Mesendoderm (in vitro differentiated cells): ENCODE data around the gene PCBP4.
A peak's percentile ranks its signal among the peaks of the same experiment; 100 is the strongest.
"Not testable (repeated sequence)": the region's sequence is repeated elsewhere in the genome, so short reads cannot be mapped to it uniquely, and the experiment has no call there.

Experiments used
- DNase-seq: peaks from one replicate; pipeline ENCODE4 v3.0.0; 2013
- H2AK5ac ChIP-seq: 2 replicates; pipeline ENCODE4 v1.6.1; 2013; ENCODE audit warnings: low read length, inconsistent platforms
- H2BK120ac ChIP-seq: 2 replicates; pipeline ENCODE4 v1.6.1; 2013; ENCODE audit warnings: low read depth, mild to moderate bottlenecking, low read length, moderate library complexity, mixed read lengths
- H2BK15ac ChIP-seq: replicated peaks from 2 replicates; pipeline ENCODE4 v1.6.1; 2013; ENCODE audit warnings: low read depth, mild to moderate bottlenecking, moderate library complexity
- H2BK5ac ChIP-seq: 2 replicates; pipeline ENCODE4 v1.6.1; 2013; ENCODE audit warnings: low read length, inconsistent platforms
- H3K18ac ChIP-seq: 2 replicates; pipeline ENCODE4 v1.6.1; 2013; ENCODE audit warnings: mild to moderate bottlenecking, low read length, mixed read lengths
- H3K23ac ChIP-seq: one replicate; pipeline ENCODE4 v1.6.1; 2013; ENCODE audit warnings: low read length
- H3K27ac ChIP-seq: 2 replicates; pipeline ENCODE4 v1.5.1; 2013; ENCODE audit warnings: low read depth, mild to moderate bottlenecking, inconsistent platforms, low read length, moderate library complexity
- H3K27me3 ChIP-seq: 2 replicates; pipeline ENCODE4 v1.6.1; 2013; ENCODE audit warnings: low read length, control low read depth, mild to moderate bottlenecking, inconsistent platforms; ENCODE audit not compliant: insufficient read depth, poor library complexity
- H3K36me3 ChIP-seq: 2 replicates; pipeline ENCODE4 v1.6.1; 2013; ENCODE audit warnings: low read length, inconsistent platforms; ENCODE audit not compliant: control insufficient read depth, insufficient read depth
- H3K4ac ChIP-seq: one replicate; pipeline ENCODE4 v1.6.1; 2013; ENCODE audit warnings: low read depth, mild to moderate bottlenecking, low read length, moderate library complexity
- H3K4me1 ChIP-seq: 2 replicates; pipeline ENCODE4 v1.6.1; 2013; ENCODE audit warnings: low read depth, low read length, inconsistent platforms; ENCODE audit not compliant: control insufficient read depth
- H3K4me2 ChIP-seq: 2 replicates; pipeline ENCODE4 v1.6.1; 2013; ENCODE audit warnings: low read length
- H3K4me3 ChIP-seq: 2 replicates; pipeline ENCODE4 v1.5.1; 2013; ENCODE audit warnings: mild to moderate bottlenecking, low read length
- H3K56ac ChIP-seq: one replicate; pipeline ENCODE4 v1.6.1; 2013; ENCODE audit warnings: low read length
- H3K79me1 ChIP-seq: 2 replicates; pipeline ENCODE4 v1.6.1; 2013; ENCODE audit warnings: low read length, inconsistent platforms
- H3K79me2 ChIP-seq: 2 replicates; pipeline ENCODE4 v1.6.1; 2013; ENCODE audit warnings: mild to moderate bottlenecking, low read length; ENCODE audit not compliant: control insufficient read depth, insufficient read depth
- H3K9ac ChIP-seq: 2 replicates; pipeline ENCODE4 v1.6.1; 2013; ENCODE audit warnings: low read length, inconsistent platforms
- H4K5ac ChIP-seq: one replicate; pipeline ENCODE4 v1.6.1; 2013; ENCODE audit warnings: low read length
- H4K8ac ChIP-seq: one replicate; pipeline ENCODE4 v1.6.1; 2013; ENCODE audit warnings: low read depth, mild to moderate bottlenecking, control low read depth, low read length, moderate library complexity
- WGBS: extraction: QIAGEN DNeasy Blood & Tissue Kit; methylation state at CpG from one replicate; pipeline ENCODE4 v1.1.7; 2013; ENCODE audit warnings: low lambda C conversion rate, missing lambda C conversion rate; ENCODE audit not compliant: insufficient coverage; ENCODE audit errors: extremely low coverage; 5-methylcytosine and 5-hydroxymethylcytosine counted together

The PCBP4 gene

DNA sequence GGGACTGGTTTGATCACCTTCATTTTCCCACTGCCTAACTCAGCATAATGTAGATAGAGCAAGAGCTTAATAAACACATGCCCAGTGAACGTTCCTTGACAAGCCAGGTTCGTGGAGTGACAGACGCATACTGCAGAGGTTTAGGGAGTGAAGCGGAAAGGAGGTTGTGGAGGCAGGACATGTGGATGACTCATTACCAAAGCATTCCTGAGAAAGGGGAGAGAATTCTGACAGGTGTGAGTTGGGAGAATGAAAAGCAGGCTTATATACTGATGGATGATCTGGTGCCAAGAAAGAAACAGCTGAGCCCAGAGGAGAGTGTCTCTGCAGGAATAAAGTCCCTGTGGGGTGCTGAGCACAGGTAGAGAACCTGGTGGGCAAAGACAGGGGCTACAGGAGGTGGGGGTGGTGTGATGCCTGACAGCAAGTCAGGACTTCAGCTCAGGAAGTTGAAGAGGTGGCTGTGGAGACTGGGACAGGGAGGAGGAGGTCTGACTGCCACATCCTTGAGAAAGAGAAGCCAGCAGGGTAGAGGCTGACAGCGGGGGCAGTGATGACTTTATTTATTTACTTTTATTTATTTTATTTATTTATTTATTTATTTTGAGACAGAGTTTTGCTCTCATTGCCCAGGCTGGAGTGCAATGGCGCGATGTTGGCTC is 30.8 kb upstream of the PCBP4 start:
- H3K27ac ChIP-seq: peak overlapping the region; percentile 45
- H3K4ac ChIP-seq: no peak overlapping the region
- no CpG with 5 or more reads among the region's 7 CpGs for WGBS
- H3K79me2 ChIP-seq: peaks cover 19% of the 10 kb centered on the region
- H3K79me1 ChIP-seq: peaks cover 14% of the 10 kb centered on the region
- H2AK5ac ChIP-seq: no peak overlapping the region
- H3K4me2 ChIP-seq: no peak overlapping the region
- no peaks in the 10 kb centered on the region for H3K27me3 ChIP-seq
- no peak overlapping the region for H2BK15ac ChIP-seq
- no peak overlapping the region for H3K18ac ChIP-seq
- no peak overlapping the region for H2BK5ac ChIP-seq
- H3K9ac ChIP-seq: no peak overlapping the region
- H3K56ac ChIP-seq: no peak overlapping the region
- H3K23ac ChIP-seq: no peak overlapping the region
- DNase-seq: peak; percentile 89
- no peak overlapping the region for H4K8ac ChIP-seq
- no peak overlapping the region for H3K4me3 ChIP-seq
- H3K36me3 ChIP-seq: peaks cover 11% of the 10 kb centered on the region
- no peak overlapping the region for H2BK120ac ChIP-seq
- no peak overlapping the region for H4K5ac ChIP-seq
- peaks cover 10% of the 10 kb centered on the region for H3K4me1 ChIP-seq

DNA sequence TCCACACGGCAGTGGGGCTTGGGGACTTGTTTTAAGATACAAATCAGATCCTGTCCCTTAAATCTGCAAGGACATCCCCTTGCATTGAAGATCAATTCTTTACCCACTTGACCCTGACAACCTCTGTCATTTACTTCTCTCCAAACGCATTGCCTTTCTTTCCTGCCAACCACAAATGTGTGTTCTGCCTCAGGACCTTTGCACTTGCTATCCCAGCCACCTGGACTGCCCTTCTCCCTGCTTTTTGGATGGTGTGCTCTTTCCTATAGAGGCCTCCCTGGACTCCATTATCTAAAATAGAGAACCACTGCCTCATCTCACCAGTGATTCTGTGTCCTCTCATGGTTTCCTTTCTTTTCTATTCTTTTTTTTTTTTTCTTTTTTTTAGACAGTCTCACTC is 29.9 kb upstream of the PCBP4 start:
- no peak overlapping the region for H3K27ac ChIP-seq
- DNase-seq: no peak
- WGBS: no CpG with 5 or more reads among the region's 2 CpGs

DNA sequence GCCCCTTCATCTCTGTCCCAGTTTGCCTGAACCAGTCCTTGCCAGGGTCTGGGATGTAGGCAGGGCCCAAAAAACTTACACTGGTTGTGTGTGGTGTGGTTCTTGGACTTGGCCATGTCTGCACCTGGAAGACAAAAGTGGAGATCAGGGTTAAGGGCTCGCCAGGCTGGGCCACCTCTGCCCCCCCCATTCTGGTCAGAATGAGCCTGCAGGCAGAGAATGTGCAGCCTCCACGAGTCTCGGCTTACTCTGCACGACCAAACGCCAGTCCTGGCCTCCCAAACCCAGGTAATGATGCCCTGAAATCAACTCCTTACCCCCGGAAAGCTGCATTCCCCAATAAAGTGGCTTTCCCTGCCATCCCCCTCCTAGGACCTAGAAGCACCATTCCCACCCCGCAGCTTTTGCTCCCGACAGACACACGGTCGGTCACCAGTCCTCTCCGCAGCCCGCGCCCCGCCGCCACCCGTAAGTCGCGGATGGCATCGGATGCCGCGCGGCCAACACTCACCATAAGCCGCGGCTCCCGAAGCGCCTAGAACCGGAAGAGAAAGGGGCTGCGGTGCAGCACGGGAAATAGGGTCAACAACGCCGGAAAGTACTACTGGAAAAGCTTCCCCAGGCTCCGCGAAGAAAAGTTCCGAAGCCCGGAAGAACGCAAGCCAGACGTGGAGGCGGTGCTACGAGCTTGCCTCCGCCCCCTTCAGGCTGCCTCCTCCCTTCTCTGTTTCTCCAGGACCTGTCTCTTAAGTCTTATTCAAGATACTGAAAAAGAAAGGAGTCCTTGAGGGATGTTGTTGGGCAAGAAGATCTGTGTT is 28.3 kb upstream of the PCBP4 start, which contains the start of gene RPL29:
Gene RPL29 (minus strand): TSS at position 550 of the 818 bp plus-strand sequence. CDS start 434 bp downstream, at position 116.
- Histone ChIP-seq H3K27ac (peak within 1 kb of the TSS; percentile 34), H3K79me1 (peaks cover 18% of the 10 kb centered on the region), H3K79me2 (peaks cover 19% of the 10 kb centered on the region), H3K27me3 (no peaks in the 10 kb centered on the region), H2AK5ac (peak within 1 kb of the TSS; percentile 95), H3K18ac (peak within 1 kb of the TSS; percentile 76), H4K5ac (peak within 1 kb of the TSS; percentile 96), H3K4ac (peak within 1 kb of the TSS; percentile 73), H3K36me3 (peaks cover 20% of the 10 kb centered on the region), H4K8ac (no peak within 1 kb of the TSS), H3K4me1 (peaks cover 12% of the 10 kb centered on the region), H3K56ac (peak within 1 kb of the TSS; percentile 98), H2BK15ac (no peak within 1 kb of the TSS), H2BK120ac (no peak within 1 kb of the TSS), H3K9ac (peak within 1 kb of the TSS; percentile 99), H3K4me2 (peak within 1 kb of the TSS; percentile 87), H3K4me3 (peak within 1 kb of the TSS; percentile 99), H2BK5ac (peak within 1 kb of the TSS; percentile 92), H3K23ac (peak within 1 kb of the TSS; percentile 100)
- WGBS: no CpG with 5 or more reads among the region's 40 CpGs
- DNase-seq: peak; percentile 97

More for the DNA sequence above, 29.9 kb upstream of the PCBP4 start:
- Histone ChIP-seq H2BK15ac (no peak overlapping the region), H3K4ac (no peak overlapping the region), H3K56ac (no peak overlapping the region), H3K79me1 (peaks cover 17% of the 10 kb centered on the region), H3K79me2 (peaks cover 19% of the 10 kb centered on the region), H3K23ac (no peak overlapping the region), H2AK5ac (no peak overlapping the region), H3K9ac (no peak overlapping the region), H3K4me1 (peaks cover 12% of the 10 kb centered on the region), H3K27me3 (no peaks in the 10 kb centered on the region), H3K18ac (no peak overlapping the region), H3K36me3 (peaks cover 17% of the 10 kb centered on the region), H3K4me3 (no peak overlapping the region), H3K4me2 (no peak overlapping the region), H4K8ac (no peak overlapping the region), H2BK5ac (no peak overlapping the region), H2BK120ac (no peak overlapping the region), H4K5ac (no peak overlapping the region)

DNA sequence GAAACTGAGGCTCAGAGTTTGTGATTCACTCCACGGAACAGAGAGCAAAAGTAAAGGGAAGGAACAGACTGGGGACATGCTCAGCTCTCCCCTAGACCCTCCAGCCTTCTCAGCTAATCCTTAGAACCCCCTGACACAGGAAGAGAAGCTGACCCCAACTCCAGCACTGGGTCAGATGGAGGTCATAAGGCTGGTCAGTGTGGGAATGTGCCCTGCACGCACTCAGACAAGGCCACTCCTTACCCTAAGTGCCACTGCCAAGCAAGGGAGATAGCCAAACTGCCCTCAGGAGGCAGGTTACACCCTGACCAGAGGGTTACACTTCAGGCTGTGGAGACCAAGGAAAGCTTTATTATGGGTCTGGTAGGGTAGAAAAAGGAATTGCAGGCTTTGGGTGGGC is 27.3 kb upstream of the PCBP4 start:
- WGBS: no CpG with 5 or more reads among the region's 2 CpGs

DNA sequence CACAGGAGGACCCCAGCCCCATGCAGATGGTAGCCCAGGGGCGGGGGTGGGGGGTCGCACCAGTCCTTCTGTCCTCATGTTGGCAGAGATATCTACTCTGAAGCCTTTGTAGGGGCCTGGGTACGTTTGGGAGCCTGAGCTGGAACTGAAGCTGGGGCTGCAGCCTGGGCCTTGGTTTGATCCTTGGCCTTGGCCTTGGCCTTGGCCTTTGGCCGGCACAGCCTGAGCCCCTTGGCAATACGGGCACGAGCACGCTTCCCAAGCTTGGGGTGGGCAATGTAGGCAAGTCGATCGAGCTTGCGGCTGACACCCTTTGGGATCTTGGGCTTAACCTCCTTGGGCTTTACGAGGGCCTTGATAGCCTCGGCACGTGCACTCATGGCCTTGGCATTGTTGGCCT is 26.4 kb upstream of the PCBP4 start:
- Histone ChIP-seq H3K4me1 (peaks cover 12% of the 10 kb centered on the region), H3K79me2 (peaks cover 19% of the 10 kb centered on the region), H3K79me1 (peaks cover 18% of the 10 kb centered on the region), H3K9ac (peak overlapping the region; percentile 99), H3K36me3 (peaks cover 21% of the 10 kb centered on the region)
- not testable (repeated sequence) for H3K18ac ChIP-seq, H4K5ac ChIP-seq, H3K4ac ChIP-seq, H2BK120ac ChIP-seq, H3K27ac ChIP-seq, H3K23ac ChIP-seq, H3K27me3 ChIP-seq, H2BK5ac ChIP-seq, H3K4me3 ChIP-seq, H2AK5ac ChIP-seq, H3K56ac ChIP-seq, DNase-seq, H2BK15ac ChIP-seq, H4K8ac ChIP-seq, H3K4me2 ChIP-seq
- WGBS: no CpG with 5 or more reads among the region's 13 CpGs

More for the DNA sequence above, 27.3 kb upstream of the PCBP4 start:
- no peak for DNase-seq
- H4K8ac ChIP-seq: no peak overlapping the region
- H2BK5ac ChIP-seq: no peak overlapping the region
- no peak overlapping the region for H3K4ac ChIP-seq
- no peak overlapping the region for H4K5ac ChIP-seq
- no peaks in the 10 kb centered on the region for H3K27me3 ChIP-seq
- H3K79me2 ChIP-seq: peaks cover 19% of the 10 kb centered on the region
- peak overlapping the region; percentile 87 for H3K4me2 ChIP-seq
- H3K56ac ChIP-seq: peak overlapping the region; percentile 98
- no peak overlapping the region for H3K27ac ChIP-seq
- H3K9ac ChIP-seq: peak overlapping the region; percentile 99
- H2BK120ac ChIP-seq: no peak overlapping the region
- no peak overlapping the region for H2BK15ac ChIP-seq
- H3K36me3 ChIP-seq: peaks cover 20% of the 10 kb centered on the region
- peak overlapping the region; percentile 48 for H2AK5ac ChIP-seq
- peak overlapping the region; percentile 99 for H3K4me3 ChIP-seq
- H3K4me1 ChIP-seq: peaks cover 12% of the 10 kb centered on the region
- peaks cover 18% of the 10 kb centered on the region for H3K79me1 ChIP-seq
- no peak overlapping the region for H3K23ac ChIP-seq
- no peak overlapping the region for H3K18ac ChIP-seq
